Breast epithelium (tissue), 3 donors: Measurements from ENCODE around the gene RAC3.

Experiments
- POLR2AphosphoS5 ChIP-seq, 3 donors: sonication (generic); formaldehyde crosslinking; IDR thresholded peaks; one replicate each; pipeline ENCODE4 v1.6.1; 2017; ENCODE audit warnings: antibody characterized with exemption in 3 of 3
- TF ChIP-seq, protein P1 (sequence below), 3 donors: fragments of 450-650 bp; IDR thresholded peaks; one replicate each; pipeline ENCODE4 v1.5.1; 2016 to 2017; ENCODE audit warnings: antibody characterized with exemption in 3 of 3, mild to moderate bottlenecking in 3 of 3, moderate library complexity in 3 of 3

DNA sequence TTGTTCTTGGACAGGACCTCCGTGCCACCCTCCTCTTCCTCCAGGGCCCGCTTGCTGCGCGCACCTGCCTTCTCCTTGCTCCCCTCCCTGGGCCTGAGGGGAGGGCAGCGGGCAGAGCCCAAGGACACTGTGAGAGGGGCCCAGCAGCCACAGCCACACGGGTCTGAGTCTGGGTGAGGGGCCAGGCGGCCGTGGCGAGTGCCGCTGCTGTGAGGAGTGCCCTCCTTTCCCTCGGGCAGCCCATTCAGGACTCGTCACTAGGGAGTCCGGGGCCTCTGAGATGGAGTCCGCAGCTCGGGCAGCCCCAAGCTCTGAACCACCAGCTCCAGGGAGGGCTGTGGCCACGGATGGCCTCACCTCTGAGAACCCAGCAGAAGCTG, 28.5 kb downstream of the RAC3 start:
- TF ChIP-seq, protein P1, sequence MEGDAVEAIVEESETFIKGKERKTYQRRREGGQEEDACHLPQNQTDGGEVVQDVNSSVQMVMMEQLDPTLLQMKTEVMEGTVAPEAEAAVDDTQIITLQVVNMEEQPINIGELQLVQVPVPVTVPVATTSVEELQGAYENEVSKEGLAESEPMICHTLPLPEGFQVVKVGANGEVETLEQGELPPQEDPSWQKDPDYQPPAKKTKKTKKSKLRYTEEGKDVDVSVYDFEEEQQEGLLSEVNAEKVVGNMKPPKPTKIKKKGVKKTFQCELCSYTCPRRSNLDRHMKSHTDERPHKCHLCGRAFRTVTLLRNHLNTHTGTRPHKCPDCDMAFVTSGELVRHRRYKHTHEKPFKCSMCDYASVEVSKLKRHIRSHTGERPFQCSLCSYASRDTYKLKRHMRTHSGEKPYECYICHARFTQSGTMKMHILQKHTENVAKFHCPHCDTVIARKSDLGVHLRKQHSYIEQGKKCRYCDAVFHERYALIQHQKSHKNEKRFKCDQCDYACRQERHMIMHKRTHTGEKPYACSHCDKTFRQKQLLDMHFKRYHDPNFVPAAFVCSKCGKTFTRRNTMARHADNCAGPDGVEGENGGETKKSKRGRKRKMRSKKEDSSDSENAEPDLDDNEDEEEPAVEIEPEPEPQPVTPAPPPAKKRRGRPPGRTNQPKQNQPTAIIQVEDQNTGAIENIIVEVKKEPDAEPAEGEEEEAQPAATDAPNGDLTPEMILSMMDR (IDR thresholded peaks at IDR 0.05), result no peak
- no peak for TF ChIP-seq POLR2AphosphoS5 (IDR thresholded peaks at IDR 0.05)
